SK-N-SH (cell line): Measurements from ENCODE around the gene ARHGAP26.

Source experiments
- CHD2 ChIP-seq: fragments of 150-350 bp; IDR thresholded peaks from 2 replicates; pipeline ENCODE4 v1.6.1; 2018; ENCODE audit warnings: low read length; ENCODE audit not compliant: partially characterized antibody
- EP300 ChIP-seq, 2 experiments: IDR thresholded peaks; 2 replicates each; pipeline versions ENCODE4 v1.4.0 to v1.6.1; 2012; ENCODE audit warnings: borderline replicate concordance in 1 of 2, low read depth in 1 of 2, low read length in 1 of 2
- NFIC ChIP-seq: IDR thresholded peaks from 2 replicates; pipeline ENCODE4 v1.4.0; 2012; ENCODE audit warnings: borderline replicate concordance
- POLR2AphosphoS5 ChIP-seq: IDR thresholded peaks from 2 replicates; pipeline ENCODE4 v1.6.1; 2012; ENCODE audit warnings: low read depth, low read length
- TCF12 ChIP-seq: IDR thresholded peaks from 2 replicates; pipeline ENCODE4 v1.4.0; 2012
- YY1 ChIP-seq: IDR thresholded peaks from 2 replicates; pipeline ENCODE4 v1.4.0; 2012; ENCODE audit warnings: low read depth, mild to moderate bottlenecking
- TF ChIP-seq, protein P1 (sequence below): fragments of 200-600 bp; sonication (generic); IDR thresholded peaks from 2 replicates; pipeline ENCODE4 v1.6.1; 2017; ENCODE audit warnings: antibody characterized with exemption, mild to moderate bottlenecking, moderate library complexity

DNA sequence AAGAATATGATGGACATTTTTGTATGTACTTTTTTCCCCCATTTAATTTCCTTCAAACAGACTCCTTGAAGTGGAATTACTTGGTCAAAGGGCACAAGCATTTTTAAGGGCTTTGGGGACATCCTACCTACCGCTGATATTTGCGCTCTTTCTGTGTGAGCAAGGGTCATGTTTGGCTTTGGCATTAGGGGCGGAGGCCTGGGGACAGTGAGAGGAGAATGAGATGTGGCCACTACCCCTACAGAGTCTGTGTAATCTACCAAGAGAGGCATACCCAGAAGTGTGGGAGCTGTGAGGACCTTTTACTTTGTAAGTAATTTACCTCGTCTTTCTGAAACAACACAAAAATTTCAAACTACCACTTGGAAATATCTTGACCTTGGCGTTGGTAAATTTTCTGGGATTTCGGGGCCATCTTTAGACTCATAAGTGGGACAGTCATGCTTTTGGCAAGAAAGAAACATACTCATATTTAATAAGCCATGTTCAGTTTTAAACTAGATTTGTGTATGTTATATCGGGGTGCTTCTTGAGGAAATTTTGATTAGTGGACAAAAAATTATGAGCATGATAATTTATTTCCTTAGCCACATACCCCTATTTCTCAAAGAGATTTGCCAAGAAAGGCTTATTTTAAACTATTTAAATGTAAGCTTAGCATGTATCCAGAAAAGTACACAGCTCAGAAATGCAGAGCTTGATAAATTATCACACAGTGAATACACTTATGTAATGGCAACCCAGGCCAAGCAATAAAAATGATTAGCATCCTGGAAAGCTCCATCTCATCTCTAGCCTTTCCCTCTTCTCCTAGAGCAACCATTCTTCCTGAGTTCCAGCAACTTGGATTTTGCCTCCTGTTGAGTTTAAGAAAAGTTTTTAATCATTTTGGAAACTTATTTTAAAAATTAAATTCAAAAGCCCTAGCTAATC is 63.6 kb downstream of the ARHGAP26 start:
- TF ChIP-seq EP300 (IDR thresholded peaks at IDR 0.05; ENCODE audit: borderline replicate concordance in 1 of 2, low read depth in 1 of 2, low read length in 1 of 2), result no peak
- no peak for TF ChIP-seq POLR2AphosphoS5
- TF ChIP-seq NFIC, result no peak
- no peak for TF ChIP-seq TCF12
- TF ChIP-seq, protein P1, sequence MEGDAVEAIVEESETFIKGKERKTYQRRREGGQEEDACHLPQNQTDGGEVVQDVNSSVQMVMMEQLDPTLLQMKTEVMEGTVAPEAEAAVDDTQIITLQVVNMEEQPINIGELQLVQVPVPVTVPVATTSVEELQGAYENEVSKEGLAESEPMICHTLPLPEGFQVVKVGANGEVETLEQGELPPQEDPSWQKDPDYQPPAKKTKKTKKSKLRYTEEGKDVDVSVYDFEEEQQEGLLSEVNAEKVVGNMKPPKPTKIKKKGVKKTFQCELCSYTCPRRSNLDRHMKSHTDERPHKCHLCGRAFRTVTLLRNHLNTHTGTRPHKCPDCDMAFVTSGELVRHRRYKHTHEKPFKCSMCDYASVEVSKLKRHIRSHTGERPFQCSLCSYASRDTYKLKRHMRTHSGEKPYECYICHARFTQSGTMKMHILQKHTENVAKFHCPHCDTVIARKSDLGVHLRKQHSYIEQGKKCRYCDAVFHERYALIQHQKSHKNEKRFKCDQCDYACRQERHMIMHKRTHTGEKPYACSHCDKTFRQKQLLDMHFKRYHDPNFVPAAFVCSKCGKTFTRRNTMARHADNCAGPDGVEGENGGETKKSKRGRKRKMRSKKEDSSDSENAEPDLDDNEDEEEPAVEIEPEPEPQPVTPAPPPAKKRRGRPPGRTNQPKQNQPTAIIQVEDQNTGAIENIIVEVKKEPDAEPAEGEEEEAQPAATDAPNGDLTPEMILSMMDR, result no peak
- no peak for TF ChIP-seq YY1
- TF ChIP-seq CHD2, result no peak
